Mammary epithelial cell (primary cell): ENCODE data around the gene GON4L.

Source experiments
- EZH2 ChIP-seq: IDR thresholded peaks from 2 replicates; pipeline ENCODE4 v1.6.1; 2012; ENCODE audit warnings: low read length, inconsistent platforms, borderline replicate concordance
- TF ChIP-seq, protein P1 (sequence below), 2 donors: IDR thresholded peaks in 1 of 2; conservative IDR thresholded peaks in 1 of 2; 2 replicates each; pipeline ENCODE4 v1.5.1; 2011 to 2012; ENCODE audit warnings: inconsistent platforms in 2 of 2, low read length in 2 of 2, mild to moderate bottlenecking in 2 of 2, control low read depth in 1 of 2, low read depth in 1 of 2; ENCODE audit not compliant: insufficient read depth in 1 of 2; ENCODE audit errors: extremely low read depth in 1 of 2

DNA sequence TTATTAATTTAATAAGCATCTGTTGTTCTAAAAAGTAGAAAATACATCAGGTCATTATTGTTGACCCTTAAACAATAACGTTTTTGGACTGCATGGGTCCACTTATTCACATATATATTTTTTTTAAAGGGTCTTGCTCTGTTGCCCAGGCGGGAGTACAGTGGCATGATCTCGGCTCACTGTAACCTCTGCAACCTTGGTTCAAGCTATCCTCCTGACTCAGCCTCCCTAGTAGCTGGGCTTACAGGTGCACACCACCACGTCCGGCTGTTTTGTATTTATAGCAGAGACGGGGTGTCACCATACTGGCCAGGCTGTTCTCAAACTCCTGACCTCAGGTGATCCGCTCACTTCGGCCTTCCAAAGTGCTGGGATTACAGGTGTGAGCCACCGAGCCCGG is 115.1 kb downstream of the GON4L start:
- TF ChIP-seq, protein P1, sequence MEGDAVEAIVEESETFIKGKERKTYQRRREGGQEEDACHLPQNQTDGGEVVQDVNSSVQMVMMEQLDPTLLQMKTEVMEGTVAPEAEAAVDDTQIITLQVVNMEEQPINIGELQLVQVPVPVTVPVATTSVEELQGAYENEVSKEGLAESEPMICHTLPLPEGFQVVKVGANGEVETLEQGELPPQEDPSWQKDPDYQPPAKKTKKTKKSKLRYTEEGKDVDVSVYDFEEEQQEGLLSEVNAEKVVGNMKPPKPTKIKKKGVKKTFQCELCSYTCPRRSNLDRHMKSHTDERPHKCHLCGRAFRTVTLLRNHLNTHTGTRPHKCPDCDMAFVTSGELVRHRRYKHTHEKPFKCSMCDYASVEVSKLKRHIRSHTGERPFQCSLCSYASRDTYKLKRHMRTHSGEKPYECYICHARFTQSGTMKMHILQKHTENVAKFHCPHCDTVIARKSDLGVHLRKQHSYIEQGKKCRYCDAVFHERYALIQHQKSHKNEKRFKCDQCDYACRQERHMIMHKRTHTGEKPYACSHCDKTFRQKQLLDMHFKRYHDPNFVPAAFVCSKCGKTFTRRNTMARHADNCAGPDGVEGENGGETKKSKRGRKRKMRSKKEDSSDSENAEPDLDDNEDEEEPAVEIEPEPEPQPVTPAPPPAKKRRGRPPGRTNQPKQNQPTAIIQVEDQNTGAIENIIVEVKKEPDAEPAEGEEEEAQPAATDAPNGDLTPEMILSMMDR (conservative IDR thresholded peaks at IDR 0.05 in 1 of 2, IDR thresholded peaks at IDR 0.05 in 1 of 2; ENCODE audit: extremely low read depth in 1 of 2, insufficient read depth in 1 of 2, low read depth in 1 of 2, low read length in 2 of 2) = no peak
- no peak for TF ChIP-seq EZH2
